RPMI8226 (cell line): ENCODE results near the gene OR2T27.
A peak's percentile ranks its signal among the peaks of the same experiment; 100 is the strongest.
"Not testable (repeated sequence)": the region's sequence is repeated elsewhere in the genome, so short reads cannot be mapped to it uniquely, and the experiment has no call there.

Source experiments
- DNase-seq: peaks from one replicate; pipeline ENCODE4 v3.0.0-alpha.2; 2015

The OR2T27 gene, protein sequence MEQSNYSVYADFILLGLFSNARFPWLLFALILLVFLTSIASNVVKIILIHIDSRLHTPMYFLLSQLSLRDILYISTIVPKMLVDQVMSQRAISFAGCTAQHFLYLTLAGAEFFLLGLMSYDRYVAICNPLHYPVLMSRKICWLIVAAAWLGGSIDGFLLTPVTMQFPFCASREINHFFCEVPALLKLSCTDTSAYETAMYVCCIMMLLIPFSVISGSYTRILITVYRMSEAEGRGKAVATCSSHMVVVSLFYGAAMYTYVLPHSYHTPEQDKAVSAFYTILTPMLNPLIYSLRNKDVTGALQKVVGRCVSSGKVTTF

DNA sequence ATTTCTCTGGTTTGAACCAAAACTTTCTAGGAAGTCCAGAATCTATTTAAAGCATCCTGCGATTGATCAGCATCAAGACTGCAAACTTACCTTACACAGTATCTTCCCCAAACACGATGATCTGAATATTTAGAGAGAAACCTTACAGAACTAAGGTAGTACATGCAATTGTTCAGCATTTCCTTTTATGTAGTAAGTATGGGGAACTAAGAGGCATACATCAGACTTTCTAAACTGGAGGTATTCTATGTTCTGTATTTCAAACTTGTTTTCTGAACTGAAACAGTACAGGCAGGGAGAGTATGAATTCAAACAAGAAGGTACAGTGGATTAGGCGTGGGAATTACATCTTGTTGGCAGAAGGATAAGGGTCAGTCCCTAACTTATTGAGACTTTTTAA is at the start of gene OR2T27:
TSS of gene OR2T27 (minus strand) at position 175 of the 400 bp plus-strand sequence. CDS start 4,644 bp downstream, outside the sequence.
- not testable (repeated sequence) for DNase-seq

DNA sequence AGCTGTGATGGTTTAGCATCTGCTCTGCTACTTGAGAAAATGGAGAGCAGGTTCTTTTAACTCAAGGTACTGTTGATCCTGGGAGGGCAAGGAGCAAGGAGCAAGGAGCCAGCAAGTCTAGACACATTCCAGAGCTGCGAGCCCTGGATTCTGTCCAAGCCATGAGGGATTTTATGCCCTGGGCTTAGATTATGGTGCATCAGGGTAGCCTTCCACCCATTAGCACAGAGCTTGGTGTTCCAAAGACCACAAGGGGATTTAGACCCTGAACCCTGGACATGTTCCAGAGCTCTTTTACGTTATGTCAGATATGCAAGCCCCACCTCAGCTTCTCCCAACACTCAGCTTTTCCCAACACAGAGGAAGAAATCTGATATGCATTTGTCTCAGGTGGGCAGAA is 49.3 kb upstream of the OR2T27 start:
- no peak for DNase-seq

DNA sequence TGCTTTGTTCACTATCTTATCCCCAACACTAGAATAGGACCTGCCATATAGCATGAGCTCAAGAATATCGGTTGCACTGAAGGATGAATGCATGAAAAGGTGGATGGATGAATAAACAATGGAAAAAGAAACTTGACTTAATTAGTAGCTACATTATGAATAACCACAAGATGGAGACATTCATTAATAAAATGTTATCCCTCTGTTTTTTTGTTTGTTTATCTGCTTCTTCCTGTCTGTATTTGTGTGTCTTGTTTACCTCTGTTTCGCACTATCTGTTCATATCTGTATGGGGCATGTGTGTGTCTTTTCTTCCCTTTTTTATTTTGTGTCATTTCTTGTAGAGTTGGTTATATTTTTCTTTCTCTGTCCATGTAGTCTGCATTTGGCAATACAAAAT is 48.3 kb upstream of the OR2T27 start:
- no peak for DNase-seq

DNA sequence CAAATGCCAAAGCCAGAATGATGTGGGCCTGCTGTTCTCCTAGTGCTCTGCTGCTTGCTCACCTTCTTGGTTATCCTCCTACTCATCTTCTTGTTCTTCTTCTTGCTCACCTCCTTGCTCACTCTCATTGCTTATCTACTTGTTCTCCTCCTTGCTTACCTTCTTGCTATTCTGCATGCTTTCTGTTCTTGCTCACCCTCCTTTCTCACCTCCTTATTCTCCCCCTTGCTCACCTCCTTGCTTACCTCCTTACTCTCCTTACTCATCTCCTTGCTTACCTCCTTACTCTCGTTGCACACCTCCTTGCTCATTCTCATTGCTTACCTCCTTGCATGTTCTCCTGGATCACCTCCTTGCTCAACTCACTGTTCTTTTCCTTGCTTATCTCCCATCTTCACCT is 47.4 kb upstream of the OR2T27 start, which contains the start of gene OR14I1:
TSS of gene OR14I1 (minus strand) at position 53 of the 400 bp plus-strand sequence.
- DNase-seq, result no peak

DNA sequence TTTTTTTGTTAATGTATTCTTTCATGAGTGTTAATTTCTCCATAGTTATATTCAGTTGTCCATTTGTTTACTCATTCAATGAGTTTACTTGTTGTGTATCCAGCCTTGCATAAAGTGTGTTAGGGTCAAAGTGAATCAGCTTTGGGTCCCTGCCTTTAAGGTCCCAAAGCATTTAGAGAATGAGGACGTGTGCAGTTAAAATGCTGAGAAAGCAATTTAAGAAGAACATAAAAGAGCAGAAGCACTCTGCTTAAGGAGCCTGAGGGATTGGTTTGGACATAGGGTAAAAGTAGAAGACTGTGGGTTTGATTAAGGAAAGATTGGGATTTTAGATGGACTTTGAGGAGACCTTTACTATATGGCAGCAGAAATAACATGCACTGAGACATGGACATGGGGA is 43.8 kb upstream of the OR2T27 start:
- no peak for DNase-seq

DNA sequence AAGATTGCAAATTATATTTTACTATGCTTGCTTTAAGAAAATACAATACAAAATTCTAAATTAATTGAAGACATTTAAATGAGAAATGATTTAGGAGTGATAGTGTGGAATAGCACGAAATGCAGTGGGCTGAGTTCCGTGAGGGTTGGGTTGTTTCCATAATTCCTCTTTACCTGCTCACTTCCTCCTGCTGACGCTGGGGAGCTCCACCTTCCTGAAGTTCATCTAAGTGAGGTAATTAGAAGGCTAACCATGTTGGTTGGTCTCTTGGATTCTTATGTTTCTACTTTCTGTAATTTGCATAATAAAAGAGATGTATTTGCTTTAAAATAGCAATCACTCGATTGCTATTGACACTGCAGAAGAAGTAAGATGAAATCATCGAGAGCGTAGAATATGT is 42.6 kb upstream of the OR2T27 start:
- peak; percentile 23 for DNase-seq

DNA sequence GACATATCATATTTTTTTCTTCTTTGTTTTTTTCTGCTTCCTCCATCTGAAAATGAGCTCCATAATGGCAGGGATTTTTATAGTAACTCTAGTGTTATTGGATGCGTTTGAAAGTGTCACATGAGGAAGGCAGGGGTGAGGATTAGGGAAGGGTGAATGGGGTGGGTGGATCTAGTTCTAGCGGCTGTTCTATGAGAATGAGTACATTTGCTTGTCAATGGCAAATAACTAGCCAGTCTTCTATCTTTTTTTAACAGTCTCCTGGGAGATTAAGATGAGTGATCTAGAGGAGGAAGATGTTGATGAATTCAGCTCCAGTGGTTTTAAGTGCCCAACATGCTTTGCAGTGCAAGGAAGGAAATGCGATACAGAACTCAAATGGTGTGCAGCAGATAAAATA is 41.4 kb upstream of the OR2T27 start:
- DNase-seq, result no peak

DNA sequence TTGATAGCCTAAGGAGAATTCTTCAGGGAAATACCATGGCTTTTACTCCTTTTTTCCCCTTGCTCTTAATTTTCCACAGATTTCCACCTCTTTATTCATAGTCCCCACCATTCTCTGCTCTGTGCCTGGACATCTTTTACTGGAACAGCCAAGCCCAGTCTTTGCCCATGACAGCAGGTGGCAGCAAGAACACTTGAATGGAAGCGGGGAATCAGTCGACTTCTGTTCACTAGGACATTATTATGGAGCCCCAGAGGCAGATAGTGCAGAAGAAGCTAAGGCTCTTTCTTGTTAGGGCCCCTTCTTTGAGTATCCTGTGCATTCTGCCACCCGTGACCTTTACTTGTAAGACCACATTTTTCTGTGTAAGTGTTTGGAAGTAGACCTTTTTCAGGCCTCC is 40.9 kb upstream of the OR2T27 start:
- DNase-seq, result peak; percentile 62

DNA sequence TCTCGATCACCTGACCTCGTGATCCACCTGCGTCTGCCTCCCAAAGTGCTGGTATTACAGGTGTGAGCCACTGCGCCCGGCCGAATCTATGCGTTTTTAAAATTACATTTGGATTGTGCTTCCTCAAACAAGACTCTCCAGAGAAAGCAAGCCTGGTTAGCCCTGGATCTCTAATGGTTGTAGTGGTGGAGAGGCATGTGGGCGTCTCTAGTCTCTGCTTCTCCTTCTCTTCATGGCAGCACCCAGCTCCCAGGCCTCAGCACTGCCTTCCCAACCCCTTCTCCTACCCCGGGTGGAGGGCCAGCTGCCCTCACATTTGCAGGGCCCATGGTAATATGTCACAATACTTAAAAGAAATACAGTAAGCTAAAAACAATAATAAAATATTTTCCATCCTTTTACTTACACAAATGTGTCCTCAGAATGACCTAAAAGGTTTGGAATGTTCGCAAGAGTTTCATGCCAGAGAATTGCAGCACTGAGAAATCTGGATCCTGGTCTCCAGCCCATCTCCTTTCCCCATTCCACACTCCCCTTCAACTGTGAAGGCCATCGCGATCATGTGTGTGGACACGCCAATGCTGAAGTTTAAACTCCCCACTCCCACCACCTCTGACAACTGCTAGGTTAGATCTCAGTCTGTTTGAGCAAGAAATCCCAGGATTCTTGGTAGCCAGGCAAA is 40.3 kb upstream of the OR2T27 start:
- DNase-seq, result no peak

DNA sequence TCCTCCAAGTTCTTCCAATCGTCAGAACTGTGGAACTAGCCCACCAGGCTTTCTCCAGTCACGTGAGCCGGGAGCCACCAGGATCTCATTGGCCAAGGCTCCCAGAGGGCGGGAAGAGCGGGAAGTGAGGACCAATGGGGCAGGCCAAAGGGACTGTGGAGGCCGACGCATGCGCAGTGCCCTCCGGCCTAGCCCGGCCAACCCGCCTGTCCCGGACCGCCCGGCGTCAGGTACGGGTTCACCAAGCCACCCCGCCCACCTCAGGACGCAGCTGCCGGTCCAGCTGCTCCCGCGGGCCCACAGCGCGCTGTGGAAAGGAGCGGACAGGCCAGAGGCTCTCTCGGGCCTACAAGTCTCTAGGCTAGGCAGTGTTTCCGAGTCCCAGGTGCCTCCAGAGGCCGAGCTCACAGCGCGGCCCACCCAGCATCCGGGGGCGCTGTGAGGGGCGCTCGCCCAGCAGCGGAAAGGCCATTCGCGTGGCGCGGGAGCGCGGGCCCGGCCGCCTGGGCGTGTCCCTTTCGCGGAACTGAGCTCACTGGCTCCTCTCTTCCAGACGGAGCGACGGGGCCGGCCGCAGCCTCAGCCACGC is 36.3 kb upstream of the OR2T27 start:
- DNase-seq, result no peak

DNA sequence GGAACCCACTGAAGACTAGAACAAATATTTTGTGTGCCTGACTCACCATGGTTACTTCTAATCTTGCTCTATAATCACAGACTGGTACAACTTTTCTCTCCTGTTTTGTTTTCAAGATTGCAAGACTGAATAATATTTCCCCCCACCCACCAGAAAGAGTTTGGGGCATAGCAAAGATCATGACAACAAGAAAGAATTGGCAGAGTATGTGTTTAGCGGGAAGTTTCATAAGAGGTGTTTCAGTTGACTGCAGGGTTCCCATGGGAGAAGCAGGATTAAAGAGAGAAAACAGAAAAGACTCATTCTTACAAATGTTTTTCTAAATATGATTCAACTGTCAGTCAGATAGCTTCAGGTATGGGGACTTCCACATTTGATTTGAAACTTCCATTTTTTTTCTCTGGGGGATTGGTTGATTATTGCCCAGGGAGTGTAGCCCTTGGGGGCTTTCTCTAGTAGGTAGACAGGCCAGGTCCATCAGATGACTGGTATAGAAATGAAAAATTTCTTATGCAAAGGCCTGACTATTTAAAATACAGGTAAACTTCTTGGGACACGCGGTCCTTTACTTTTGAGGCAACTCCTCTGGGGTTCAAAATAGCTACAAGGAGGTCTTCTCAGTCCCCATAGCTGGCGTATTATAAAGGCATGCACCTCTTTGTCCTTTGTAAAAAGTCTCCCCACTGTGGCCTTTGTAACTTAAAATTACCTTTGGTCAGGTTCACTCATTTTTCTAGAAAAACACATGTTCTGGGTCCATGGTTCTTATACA is 33.4 kb upstream of the OR2T27 start:
- no peak for DNase-seq

DNA sequence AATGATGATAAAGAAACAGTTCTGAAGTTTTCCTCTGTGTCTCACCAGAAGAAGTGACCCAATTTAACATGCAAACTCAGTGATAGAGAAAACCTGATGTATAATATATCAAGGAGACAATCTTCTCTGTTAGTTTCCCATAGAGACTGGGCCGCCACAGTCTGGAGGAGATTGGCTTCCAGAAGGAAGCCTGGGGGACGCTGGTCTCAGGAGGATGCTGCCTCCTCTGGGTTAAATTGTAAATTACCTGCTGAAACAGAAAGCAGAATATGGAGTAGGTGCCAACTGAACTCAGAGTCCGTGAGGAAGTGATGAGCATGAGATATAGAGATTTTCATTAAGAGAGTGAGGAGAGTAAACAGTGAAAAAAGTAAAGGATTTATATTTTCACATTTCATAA is 31.5 kb upstream of the OR2T27 start:
- DNase-seq, result peak; percentile 24

DNA sequence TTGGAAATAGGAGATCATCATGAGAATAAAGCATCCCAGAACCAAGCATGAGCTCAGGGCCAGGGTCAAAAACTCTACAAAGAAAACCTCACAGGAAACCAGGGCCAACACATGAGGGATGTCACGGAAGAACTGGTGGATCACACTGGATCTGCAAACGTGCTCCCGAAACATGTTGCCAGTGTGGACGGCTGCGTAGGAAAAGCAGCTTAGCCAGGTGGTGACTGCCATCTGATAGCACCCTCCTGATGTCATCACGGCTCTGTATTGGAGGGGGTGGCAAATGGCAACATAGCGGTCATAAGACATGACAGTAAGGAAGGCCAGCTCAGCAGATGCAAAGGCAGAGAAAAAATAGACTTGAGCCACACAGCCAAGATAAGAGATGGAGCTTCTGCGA is 26.3 kb upstream of the OR2T27 start:
- DNase-seq, result no peak

DNA sequence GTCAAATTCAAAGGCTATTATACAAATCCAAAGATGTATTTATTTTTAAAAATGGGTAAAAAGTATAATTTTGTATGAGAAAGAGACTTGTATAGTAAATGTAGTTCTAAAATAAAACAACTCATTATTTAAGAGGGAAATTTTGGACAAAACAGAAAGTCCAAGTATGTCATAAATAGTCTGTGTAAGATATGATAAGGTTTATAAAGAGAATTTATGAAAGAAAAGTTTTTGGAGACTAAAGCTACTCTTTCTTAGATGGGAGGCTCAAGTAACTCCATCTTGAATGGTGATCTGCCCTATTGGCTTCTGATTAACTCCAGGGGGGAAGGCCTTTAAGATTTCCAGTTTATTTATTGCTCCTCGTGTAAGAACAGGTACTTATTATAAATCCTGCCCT is 14.7 kb upstream of the OR2T27 start:
- DNase-seq, result no peak

DNA sequence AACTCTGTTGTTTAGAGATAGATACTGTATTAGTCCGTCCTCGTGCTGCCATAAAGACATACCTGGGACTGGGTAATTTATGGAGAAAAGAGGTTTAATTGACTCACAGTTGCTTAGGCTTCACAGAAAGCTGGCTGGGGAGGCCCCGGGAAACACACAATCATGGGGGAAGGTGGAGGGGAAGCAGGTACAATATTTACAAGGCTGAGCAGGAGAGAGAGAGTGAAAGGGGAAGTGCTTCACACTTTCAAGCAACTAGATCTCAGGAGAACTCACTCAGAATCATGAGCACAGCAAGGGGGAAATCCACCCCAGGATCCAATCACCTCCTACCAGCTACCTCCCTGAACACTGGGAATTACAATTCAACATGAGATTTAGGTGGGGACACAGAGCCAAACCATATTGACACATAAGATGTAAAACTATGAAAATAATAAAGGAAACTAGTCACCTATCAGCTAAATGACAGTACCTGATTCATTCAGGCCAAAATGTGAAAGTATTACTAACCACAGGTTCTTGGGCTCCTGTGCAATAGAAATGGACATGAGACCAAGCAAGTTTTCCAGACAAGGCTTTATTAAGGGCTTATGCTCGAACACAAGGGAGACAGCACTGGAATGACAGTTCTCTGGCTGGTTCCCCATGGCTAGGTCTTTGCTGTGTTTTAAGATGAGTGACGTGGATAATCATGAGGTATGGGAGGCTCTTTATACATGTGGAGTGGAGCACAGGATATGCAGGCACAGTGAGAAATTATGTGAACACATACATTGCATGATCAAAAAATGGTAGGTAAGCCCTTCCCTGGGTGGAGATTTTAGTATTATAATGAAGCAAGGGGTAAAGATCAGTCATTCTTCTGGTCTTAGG is 8.4 kb upstream of the OR2T27 start:
- DNase-seq, result not testable (repeated sequence)

DNA sequence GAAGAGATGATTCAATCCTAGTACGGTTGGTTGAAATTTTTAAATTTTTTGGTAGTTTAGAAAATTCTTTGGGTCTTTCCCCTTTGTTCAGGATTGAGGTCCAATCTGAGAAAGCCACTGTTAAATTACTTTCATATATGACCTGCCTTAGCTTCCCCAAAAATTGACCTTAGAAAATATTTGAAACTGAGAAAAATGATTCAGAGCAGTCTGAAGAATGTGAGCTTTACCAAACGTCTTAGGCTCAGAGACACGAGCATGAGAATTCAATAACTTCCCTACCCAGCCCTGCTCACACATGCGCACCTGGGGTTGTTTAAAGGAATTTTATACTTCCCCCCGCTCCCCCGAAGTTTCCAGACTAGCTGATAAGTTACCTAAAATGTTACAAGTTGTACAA is 1.5 kb upstream of the OR2T27 start:
- not testable (repeated sequence) for DNase-seq

DNA sequence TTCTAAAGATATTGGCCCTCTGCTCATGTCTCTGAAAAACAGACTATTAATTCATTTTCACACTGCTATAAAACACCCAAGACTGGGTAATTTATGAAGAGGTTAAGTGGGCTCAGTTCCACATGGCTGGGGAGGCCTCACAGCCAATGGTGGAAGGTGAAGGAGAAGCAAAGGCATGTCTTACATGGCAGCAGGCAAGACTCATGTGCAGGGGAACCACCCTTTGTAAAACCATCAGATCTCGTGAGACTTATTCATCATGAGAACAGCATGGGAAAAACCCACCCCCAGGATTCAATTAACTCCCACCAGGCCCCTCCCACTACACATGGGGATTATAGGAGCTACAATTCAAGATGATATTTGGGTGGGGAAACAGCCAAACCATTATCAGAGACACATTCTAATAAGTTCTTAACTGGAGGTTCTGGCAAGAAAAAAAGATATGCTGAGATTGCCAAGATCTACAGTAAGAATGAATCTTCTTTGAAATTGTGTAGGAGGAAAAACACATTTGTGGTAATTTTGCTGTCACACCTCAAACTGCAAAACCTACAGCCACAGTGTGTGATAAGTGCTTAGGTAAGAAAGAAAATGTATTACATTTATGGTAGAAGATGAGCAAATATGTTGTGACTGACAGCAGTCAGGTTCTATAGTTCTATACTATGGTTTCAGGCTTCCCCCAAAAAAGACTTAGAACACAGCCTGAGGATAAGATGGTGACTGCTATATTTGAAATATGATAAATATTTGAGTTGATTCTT is 6.4 kb downstream of the OR2T27 start:
- not testable (repeated sequence) for DNase-seq

DNA sequence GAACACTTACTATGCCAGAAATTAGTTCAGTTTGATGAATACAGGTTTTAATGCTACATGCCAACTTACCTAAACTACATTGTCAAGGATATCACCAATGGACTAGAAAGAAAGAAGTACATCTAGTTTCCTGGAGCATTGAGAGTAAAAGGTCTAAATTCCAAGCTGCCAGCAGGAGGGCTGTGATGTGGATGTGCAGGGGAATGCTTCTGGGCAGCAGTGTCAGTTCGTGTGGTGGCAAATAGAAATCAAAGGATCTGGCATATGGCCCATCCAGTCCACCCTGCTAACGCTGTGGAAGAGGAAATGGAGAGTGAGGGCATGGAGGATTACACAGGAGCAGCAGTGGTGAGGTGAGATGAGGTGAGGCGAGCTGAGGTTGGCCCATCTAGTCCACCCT is 10.2 kb downstream of the OR2T27 start, which contains the start of gene OR2T35:
TSS of gene OR2T35 (minus strand) at position 101 of the 400 bp plus-strand sequence. CDS start 6,020 bp downstream, outside the sequence.
- DNase-seq, result not testable (repeated sequence)

DNA sequence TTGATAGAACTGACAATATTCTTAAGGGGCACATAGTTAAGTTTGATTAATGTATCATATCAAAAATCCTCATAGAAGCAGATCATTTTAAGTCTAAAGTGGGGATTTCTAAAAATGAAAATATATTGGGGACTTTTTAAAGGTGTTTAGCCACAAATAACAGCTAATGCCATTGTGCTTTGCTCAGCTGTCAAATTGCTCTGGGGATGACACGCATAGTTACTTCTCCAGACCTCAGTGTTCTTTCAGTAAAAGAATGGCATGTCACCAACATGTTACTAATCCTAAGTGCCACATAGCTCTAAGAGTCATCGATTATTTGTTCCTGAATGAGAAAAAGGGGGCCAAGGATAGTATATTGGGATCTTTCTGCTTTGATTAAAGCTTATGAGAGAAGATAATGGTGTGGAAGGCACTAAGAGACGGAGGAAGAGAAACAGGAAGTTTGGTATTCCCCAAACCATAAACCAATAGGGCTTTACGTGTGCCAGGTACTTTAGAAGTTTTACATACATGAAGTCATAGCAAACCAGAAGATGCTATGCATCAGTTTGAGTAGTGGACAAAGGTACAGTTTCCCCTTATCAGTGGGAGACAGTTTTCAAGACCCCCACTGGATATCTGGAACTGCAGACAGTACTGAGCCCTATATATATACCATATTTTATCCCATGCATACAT is 12.2 kb downstream of the OR2T27 start:
- not testable (repeated sequence) for DNase-seq

DNA sequence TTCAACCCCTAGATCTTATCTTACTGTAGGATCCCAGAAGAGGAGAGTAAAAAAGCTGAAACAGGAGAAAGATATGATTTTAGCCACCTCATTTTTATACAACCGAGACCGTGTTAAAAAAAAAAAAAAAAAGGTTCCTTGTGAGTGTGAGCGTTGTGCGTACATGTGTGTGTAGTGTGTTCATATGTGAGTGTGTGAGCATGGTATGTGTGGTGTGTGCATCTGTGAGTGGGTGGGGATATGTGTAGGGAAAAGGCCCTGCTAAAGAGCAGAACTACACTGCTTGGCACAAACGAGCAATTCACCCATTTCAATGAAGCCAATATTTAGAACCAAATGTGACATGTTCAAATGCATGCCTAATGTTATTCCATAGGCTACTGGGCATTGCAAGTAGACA is 13.7 kb downstream of the OR2T27 start:
- not testable (repeated sequence) for DNase-seq

DNA sequence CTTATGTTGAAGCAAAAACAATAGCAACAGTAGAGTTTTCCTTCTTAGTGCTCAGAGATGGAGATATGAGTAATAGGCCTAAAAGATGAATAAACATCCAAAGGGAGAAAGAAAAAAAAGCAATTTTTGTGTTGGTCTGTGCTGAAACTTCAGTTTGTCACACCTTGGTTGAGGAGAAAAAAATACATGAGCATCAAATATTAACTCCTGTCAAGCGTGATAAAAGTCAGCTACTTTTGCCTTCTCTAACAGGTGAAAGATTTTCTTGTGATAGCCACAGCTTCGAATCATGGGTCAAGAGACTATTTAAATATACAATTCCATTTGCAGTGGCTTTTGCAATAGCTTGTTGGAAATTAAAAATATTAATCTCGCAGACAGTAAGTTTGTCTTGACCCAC is 14.4 kb downstream of the OR2T27 start:
- not testable (repeated sequence) for DNase-seq
